GM21447 (cell line): ENCODE data around the gene SETBP1.
"Not testable (repeated sequence)": the region's sequence is repeated elsewhere in the genome, so short reads cannot be mapped to it uniquely, and the experiment has no call there.

Experiments
- ATAC-seq: cut with Tn5 transposase; IDR thresholded peaks from one replicate; pipeline ENCODE4 v1.9.1; 2021; ENCODE audit not compliant: unreplicated experiment

Gene SETBP1

GRCh38 chr18:44786688-44787087 is 106.0 kb downstream of the SETBP1 start:
- peak; percentile 87 for ATAC-seq

- ATAC-seq = no peak
Observed at GRCh38 chr18:44788334-44788733, 107.6 kb downstream of the SETBP1 start.

- ATAC-seq = no peak
Observed at GRCh38 chr18:44789710-44790109, 109.0 kb downstream of the SETBP1 start.

- ATAC-seq = no peak
Observed at GRCh38 chr18:44790860-44791259, 110.2 kb downstream of the SETBP1 start.

- no peak for ATAC-seq
Observed at GRCh38 chr18:44791520-44791919, 110.8 kb downstream of the SETBP1 start.

- ATAC-seq = no peak
Observed at GRCh38 chr18:44792456-44793061, 111.9 kb downstream of the SETBP1 start.

GRCh38 chr18:44793194-44793593 is 112.5 kb downstream of the SETBP1 start:
- no peak for ATAC-seq

GRCh38 chr18:44793685-44794084 is 113.0 kb downstream of the SETBP1 start:
- ATAC-seq = no peak

- ATAC-seq = no peak
Observed at GRCh38 chr18:44795241-44795640, 114.6 kb downstream of the SETBP1 start.

GRCh38 chr18:44796429-44797428 is 116.0 kb downstream of the SETBP1 start:
- ATAC-seq = no peak

- ATAC-seq = no peak
Observed at GRCh38 chr18:44798433-44799048, 117.9 kb downstream of the SETBP1 start.

- ATAC-seq = peak; percentile 23
Observed at GRCh38 chr18:44799382-44799906, 118.8 kb downstream of the SETBP1 start.

GRCh38 chr18:44799907-44800421 is 119.3 kb downstream of the SETBP1 start:
- peak; percentile 72 for ATAC-seq

GRCh38 chr18:44800766-44801165 is 120.1 kb downstream of the SETBP1 start:
- not testable (repeated sequence) for ATAC-seq

GRCh38 chr18:44801781-44802180 is 121.1 kb downstream of the SETBP1 start:
- no peak for ATAC-seq

- no peak for ATAC-seq
Observed at GRCh38 chr18:44802508-44802907, 121.8 kb downstream of the SETBP1 start.

- ATAC-seq = no peak
Observed at GRCh38 chr18:44803019-44803650, 122.4 kb downstream of the SETBP1 start.

GRCh38 chr18:44804033-44804432 is 123.3 kb downstream of the SETBP1 start:
- no peak for ATAC-seq

GRCh38 chr18:44805176-44805575 is 124.5 kb downstream of the SETBP1 start:
- ATAC-seq = no peak

GRCh38 chr18:44805643-44806042 is 125.0 kb downstream of the SETBP1 start:
- ATAC-seq = no peak

- ATAC-seq = no peak
Observed at GRCh38 chr18:44807766-44808165, 127.1 kb downstream of the SETBP1 start.
